ENCODE data around the gene STAG3. TPM values are rescaled to one million over a fixed set of nuclear protein-coding genes. Genes with fewer than 3 reads are reported as not detected.
A peak's percentile ranks its signal among the peaks of the same experiment; 100 is the strongest.

STAG3 gene
- total and polyA plus RNA-seq, 2 of the 4 experiments (the other 2 are of a cell fraction) = 0.36 to 0.65 TPM

- Histone ChIP-seq H2AFZ (replicated peaks; ENCODE audit: low read length, poor library complexity) (no peak overlapping the region), H3K18ac (ENCODE audit: low read depth, low read length) (no peak overlapping the region), H2BK20ac (ENCODE audit: low read depth, low read length) (no peak overlapping the region; the same call in 1 of the 2 replicates), H3K79me1 (ENCODE audit: low read depth in 1 of 2, low read length in 2 of 2) (no peaks in the 10 kb centered on the region), H2AK5ac (ENCODE audit: low read depth, low read length) (no peak overlapping the region), H2BK5ac (ENCODE audit: low read depth, low read length, poor library complexity, severe bottlenecking) (no peak overlapping the region), H3K9me1 (ENCODE audit: insufficient read depth, low read length) (no peaks in the 10 kb centered on the region), H4K5ac (ENCODE audit: low read depth, low read length) (no peak overlapping the region), H4K20me1 (ENCODE audit: insufficient read depth, low read length) (no peaks in the 10 kb centered on the region), H4K8ac (ENCODE audit: low read depth in 2 of 2, low read length in 2 of 2) (no peak overlapping the region), H3K27me3 (ENCODE audit: control insufficient read depth, insufficient read depth, low read length) (no peaks in the 10 kb centered on the region), H3K27ac (ENCODE audit: insufficient read depth, low read length) (no peak overlapping the region), H3K14ac (replicated peaks; ENCODE audit: low read depth, low read length) (no peak overlapping the region), H3K9me3 (ENCODE audit: control insufficient read depth, insufficient read depth, low read length) (no peaks in the 10 kb centered on the region), H3K36me3 (ENCODE audit: control insufficient read depth, insufficient read depth, low read length) (no peaks in the 10 kb centered on the region), H2BK15ac (ENCODE audit: low read depth, low read length) (no peak overlapping the region), H3K56ac (ENCODE audit: extremely low read depth, insufficient read depth, low read length) (no peak overlapping the region), H3K4me1 (ENCODE audit: control insufficient read depth, insufficient read depth, low read length) (peaks cover 2% of the 10 kb centered on the region; the same call in 1 of the 2 replicates), H3K4ac (ENCODE audit: low read depth, low read length) (no peak overlapping the region), H2AK9ac (replicated peaks; ENCODE audit: low read depth, low read length, poor library complexity) (no peak overlapping the region), H3K23ac (ENCODE audit: low read depth, low read length) (no peak overlapping the region), H3K4me3 (ENCODE audit: insufficient read depth, low read depth, low read length) (no peak overlapping the region), H3K9ac (ENCODE audit: low read depth, low read length) (no peak overlapping the region), H3K4me2 (ENCODE audit: low read depth, low read length) (no peak overlapping the region; the same call in 1 of the 2 replicates), H4K91ac (ENCODE audit: insufficient read depth, low read depth, low read length) (no peak overlapping the region), H2BK120ac (ENCODE audit: low read depth, low read length) (no peak overlapping the region)
- POLR2A ChIA-PET (ENCODE audit: unreplicated experiment) = no interaction called here
- no peak for TF ChIP-seq POLR2A (IDR thresholded peaks at IDR 0.05; ENCODE audit: low read depth, low read length)
- TF ChIP-seq MAFK (IDR thresholded peaks at IDR 0.05; ENCODE audit: low read depth, low read length) = peak; percentile 17; the same call in 1 of the 2 replicates
- 0 out of 2 replicates have a peak, but pooled peaks have one; percentile 10 for TF ChIP-seq CEBPB (IDR thresholded peaks at IDR 0.05; ENCODE audit: low read depth, low read length)
- ATAC-seq (ENCODE audit: low read depth) (peak; percentile 77), DNase-seq (peak; percentile 78)
- dilution Hi-C loops (cut with HindIII; ENCODE audit: low sequenced_read_pairs, unreplicated experiment) = no loop called here
- WGBS, 2 experiments (ENCODE audit: extremely low coverage in 2 of 2, insufficient read length in 1 of 2) = no CpG with 5 or more reads among the region's 2 CpGs
- CTCF ChIA-PET = no interaction called here
- in situ Hi-C loops (cut with MboI; ENCODE audit: low sequenced_read_pairs) = no loop called here
- intact Hi-C loops (cut with micrococcal nuclease) = no loop called here
- BruUV-seq (replicated peaks) = no TSS peak
Observed at GRCh38 chr7:100191775-100192174, 14.1 kb downstream of the STAG3 start.

All from IMR-90 (cell line).